HL-60 (cell line): ENCODE measurements around the gene CTCF.

ENCODE experiments used
- DNase-seq, 2 experiments: peaks; one replicate each; pipeline ENCODE4 v3.0.0-alpha.2; 2010 to 2020; ENCODE audit warnings: low read depth in 1 of 2, low spot score in 1 of 2
- H3K27ac ChIP-seq: fragments of 250-450 bp; sonication (Bioruptor Pico); replicated peaks from 2 replicates; pipeline ENCODE4 v1.5.1; 2020; ENCODE audit warnings: mild to moderate bottlenecking, moderate library complexity
- H3K27me3 ChIP-seq: fragments of 250-450 bp; sonication (Bioruptor Pico); 2 replicates; pipeline ENCODE4 v1.5.1; 2021; ENCODE audit warnings: mild to moderate bottlenecking, moderate library complexity; ENCODE audit not compliant: insufficient read depth, poor library complexity, severe bottlenecking
- H3K4me3 ChIP-seq: replicated peaks from 2 replicates; pipeline ENCODE4 v1.5.1; 2011; ENCODE audit warnings: mild to moderate bottlenecking, control low read depth, low read length; ENCODE audit not compliant: insufficient read depth
- GABPA ChIP-seq: IDR thresholded peaks from 2 replicates; pipeline ENCODE4 v1.6.1; 2012; ENCODE audit warnings: low read depth
- POLR2AphosphoS5 ChIP-seq: IDR thresholded peaks from 2 replicates; pipeline ENCODE4 v1.6.1; 2012; ENCODE audit warnings: low read depth
- SPI1 ChIP-seq: IDR thresholded peaks from 2 replicates; pipeline ENCODE4 v1.6.1; 2012; ENCODE audit warnings: low read depth, mild to moderate bottlenecking, borderline replicate concordance
- TF ChIP-seq, protein P1 (sequence below): IDR thresholded peaks from 2 replicates; pipeline ENCODE4 v1.6.1; 2012; ENCODE audit warnings: low read depth; ENCODE audit not compliant: insufficient replicate concordance
- TF ChIP-seq, protein P2 (sequence below): IDR thresholded peaks from one replicate; pipeline ENCODE4 v1.5.1; 2011; ENCODE audit warnings: low read length, control low read depth, inconsistent platforms; ENCODE audit not compliant: insufficient read depth

Gene CTCF

DNA sequence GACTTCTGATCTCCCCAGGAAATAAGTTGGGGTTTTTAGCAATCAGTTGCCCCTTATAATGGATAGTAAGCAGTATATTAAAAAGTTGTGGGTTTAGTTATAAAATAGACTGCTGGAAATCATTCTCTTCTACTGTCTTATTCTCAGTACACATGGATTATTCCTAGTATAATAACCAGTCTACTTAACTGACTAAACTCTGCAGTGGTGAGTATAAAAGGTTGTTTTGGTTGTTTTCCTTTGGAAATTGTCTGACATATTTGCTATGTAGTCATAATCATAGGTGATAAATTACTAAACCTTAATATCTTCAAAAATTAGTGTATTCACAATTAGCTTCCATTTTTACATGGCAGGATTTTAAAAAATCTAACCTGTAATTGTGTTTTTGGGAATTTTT is 31.4 kb downstream of the CTCF start:
- DNase-seq: no peak
- H3K27me3 ChIP-seq: no peaks in the 10 kb centered on the region
- H3K27ac ChIP-seq: no peak overlapping the region
- TF ChIP-seq SPI1 (no peak), GABPA (no peak)
- H3K4me3 ChIP-seq: no peak overlapping the region

DNA sequence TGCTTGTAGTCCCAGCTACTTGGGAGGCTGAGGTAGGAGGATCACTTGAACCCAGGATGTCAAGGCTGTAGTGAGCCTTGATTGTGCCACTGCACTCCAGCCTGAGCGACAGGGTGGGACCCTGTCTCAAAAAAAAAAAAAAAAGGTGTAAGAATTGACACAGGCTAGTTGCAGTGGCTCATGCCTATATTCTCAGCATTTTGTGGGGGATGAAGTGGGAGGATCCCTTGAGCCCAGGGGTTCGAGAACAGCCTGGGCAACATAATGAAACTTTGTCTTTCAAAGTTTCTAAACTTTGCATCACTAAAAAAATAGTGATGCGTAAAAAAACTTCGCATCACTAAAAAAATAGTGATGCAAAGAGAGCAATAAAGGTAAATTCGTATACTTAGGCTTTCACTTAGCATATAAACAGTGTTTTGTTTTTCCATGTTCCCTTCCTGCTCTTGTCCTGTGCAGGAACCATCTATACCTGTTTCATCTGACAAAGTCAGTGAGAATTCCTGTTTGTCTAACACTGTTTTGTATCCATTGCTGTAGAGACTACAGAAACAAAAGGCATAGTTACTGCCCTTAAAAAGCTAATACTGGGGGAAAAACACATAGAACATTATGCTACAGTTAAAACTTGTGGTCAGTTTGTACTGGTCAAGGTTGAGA is 32.1 kb downstream of the CTCF start:
- H3K27me3 ChIP-seq: no peaks in the 10 kb centered on the region
- no peak for DNase-seq
- H3K27ac ChIP-seq: no peak overlapping the region
- H3K4me3 ChIP-seq: no peak overlapping the region
- no peak for TF ChIP-seq POLR2AphosphoS5
- no peak for TF ChIP-seq SPI1
- TF ChIP-seq, protein P1, sequence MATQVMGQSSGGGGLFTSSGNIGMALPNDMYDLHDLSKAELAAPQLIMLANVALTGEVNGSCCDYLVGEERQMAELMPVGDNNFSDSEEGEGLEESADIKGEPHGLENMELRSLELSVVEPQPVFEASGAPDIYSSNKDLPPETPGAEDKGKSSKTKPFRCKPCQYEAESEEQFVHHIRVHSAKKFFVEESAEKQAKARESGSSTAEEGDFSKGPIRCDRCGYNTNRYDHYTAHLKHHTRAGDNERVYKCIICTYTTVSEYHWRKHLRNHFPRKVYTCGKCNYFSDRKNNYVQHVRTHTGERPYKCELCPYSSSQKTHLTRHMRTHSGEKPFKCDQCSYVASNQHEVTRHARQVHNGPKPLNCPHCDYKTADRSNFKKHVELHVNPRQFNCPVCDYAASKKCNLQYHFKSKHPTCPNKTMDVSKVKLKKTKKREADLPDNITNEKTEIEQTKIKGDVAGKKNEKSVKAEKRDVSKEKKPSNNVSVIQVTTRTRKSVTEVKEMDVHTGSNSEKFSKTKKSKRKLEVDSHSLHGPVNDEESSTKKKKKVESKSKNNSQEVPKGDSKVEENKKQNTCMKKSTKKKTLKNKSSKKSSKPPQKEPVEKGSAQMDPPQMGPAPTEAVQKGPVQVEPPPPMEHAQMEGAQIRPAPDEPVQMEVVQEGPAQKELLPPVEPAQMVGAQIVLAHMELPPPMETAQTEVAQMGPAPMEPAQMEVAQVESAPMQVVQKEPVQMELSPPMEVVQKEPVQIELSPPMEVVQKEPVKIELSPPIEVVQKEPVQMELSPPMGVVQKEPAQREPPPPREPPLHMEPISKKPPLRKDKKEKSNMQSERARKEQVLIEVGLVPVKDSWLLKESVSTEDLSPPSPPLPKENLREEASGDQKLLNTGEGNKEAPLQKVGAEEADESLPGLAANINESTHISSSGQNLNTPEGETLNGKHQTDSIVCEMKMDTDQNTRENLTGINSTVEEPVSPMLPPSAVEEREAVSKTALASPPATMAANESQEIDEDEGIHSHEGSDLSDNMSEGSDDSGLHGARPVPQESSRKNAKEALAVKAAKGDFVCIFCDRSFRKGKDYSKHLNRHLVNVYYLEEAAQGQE: no peak
- TF ChIP-seq, protein P2, sequence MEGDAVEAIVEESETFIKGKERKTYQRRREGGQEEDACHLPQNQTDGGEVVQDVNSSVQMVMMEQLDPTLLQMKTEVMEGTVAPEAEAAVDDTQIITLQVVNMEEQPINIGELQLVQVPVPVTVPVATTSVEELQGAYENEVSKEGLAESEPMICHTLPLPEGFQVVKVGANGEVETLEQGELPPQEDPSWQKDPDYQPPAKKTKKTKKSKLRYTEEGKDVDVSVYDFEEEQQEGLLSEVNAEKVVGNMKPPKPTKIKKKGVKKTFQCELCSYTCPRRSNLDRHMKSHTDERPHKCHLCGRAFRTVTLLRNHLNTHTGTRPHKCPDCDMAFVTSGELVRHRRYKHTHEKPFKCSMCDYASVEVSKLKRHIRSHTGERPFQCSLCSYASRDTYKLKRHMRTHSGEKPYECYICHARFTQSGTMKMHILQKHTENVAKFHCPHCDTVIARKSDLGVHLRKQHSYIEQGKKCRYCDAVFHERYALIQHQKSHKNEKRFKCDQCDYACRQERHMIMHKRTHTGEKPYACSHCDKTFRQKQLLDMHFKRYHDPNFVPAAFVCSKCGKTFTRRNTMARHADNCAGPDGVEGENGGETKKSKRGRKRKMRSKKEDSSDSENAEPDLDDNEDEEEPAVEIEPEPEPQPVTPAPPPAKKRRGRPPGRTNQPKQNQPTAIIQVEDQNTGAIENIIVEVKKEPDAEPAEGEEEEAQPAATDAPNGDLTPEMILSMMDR: no peak
- TF ChIP-seq GABPA: no peak

DNA sequence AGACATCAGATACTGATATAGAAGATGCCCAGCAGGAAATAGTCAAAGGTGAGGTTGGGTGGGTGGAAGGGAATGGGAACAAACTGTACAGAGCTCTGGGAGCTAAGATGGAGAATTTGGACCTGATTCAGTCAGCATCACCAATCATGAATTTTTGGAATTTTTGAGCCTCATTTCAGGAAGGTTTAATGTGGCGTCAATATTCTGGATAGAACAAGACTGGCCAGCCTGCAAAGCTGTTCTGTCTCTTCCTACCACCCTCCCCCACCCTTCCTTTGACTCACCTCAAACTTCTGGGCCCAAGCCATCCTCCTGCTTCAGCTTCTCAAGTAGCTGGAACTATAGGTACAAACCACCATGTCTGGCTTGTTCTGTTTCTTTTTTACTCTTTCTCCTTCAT is 32.6 kb downstream of the CTCF start:
- Histone ChIP-seq H3K4me3 (no peak overlapping the region), H3K27me3 (no peaks in the 10 kb centered on the region), H3K27ac (no peak overlapping the region)
- TF ChIP-seq SPI1 (no peak), GABPA (no peak), POLR2AphosphoS5 (no peak)
- TF ChIP-seq, protein P1: no peak
- TF ChIP-seq, protein P2: no peak
- DNase-seq: no peak

DNA sequence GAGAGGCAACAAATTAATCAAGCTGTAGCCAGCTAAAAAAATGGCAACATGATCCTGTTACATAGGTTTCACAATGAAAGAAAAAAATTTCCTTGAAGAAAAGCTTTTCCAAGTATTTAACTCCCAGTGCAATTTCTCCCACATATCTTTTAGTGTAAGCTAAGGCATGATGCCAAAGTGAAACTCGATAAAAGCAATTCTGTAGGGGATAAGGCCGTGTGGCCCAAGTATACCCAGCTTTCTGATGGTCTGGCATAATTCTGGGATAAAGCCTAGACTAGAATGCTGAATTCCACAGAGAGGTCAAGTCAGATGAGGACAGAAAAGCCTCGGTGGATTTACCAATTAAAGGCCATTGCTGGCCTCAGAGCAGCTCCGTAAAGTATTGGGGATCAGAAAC is 36.2 kb downstream of the CTCF start:
- H3K4me3 ChIP-seq: no peak overlapping the region
- DNase-seq: no peak
- TF ChIP-seq, protein P2: no peak
- TF ChIP-seq GABPA (no peak), SPI1 (no peak), POLR2AphosphoS5 (no peak)
- TF ChIP-seq, protein P1: no peak
- no peak overlapping the region for H3K27ac ChIP-seq
- no peaks in the 10 kb centered on the region for H3K27me3 ChIP-seq
